HepG2 (cell line): ENCODE results near the gene TC2N. TPM values are rescaled to one million over a fixed set of nuclear protein-coding genes. Genes with fewer than 3 reads are reported as not detected.
A peak's percentile ranks its signal among the peaks of the same experiment; 100 is the strongest.

Experiments used
- ATAC-seq: fragments of 200-7000 bp; cut with Tn5 transposase; 3 replicates; pipeline ENCODE4 v1.9.1; 2020; ENCODE audit warnings: mild to moderate bottlenecking, moderate library complexity
- BruUV-seq: library from RNA; stranded (reverse); fragments of 400-500 nt; replicated peaks from 2 replicates; lab custom pipeline; 2021; lab: Mats Ljungman, UMichigan
- CTCF ChIA-PET: fragments of 300-600 bp; formaldehyde crosslinking; extraction: SDS; loops from one replicate; lab custom pipeline; 2021; ENCODE audit warnings: low total read pairs, inconsistent platforms, low intra/inter-chr PET ratio; lab: Yijun Ruan, JAX
- POLR2A ChIA-PET: fragments of 350-600 bp; sonication (Branson Sonifier 250); formaldehyde crosslinking; loops from one replicate; lab custom pipeline; 2020; ENCODE audit warnings: antibody characterized with exemption, inconsistent platforms; lab: Yijun Ruan, JAX
- DNase-seq: peaks from one replicate; pipeline ENCODE4 v3.0.0-alpha.2; 2015; ENCODE audit warnings: low spot score
- FAIRE-seq: peaks from 3 replicates; lab custom pipeline; 2011; peaks lifted over from hg19 to GRCh38; lab: Jason Lieb, UNC
- H2AFZ ChIP-seq: one replicate; pipeline ENCODE4 v1.6.1; 2011; ENCODE audit warnings: low read length, inconsistent platforms
- H3K27ac ChIP-seq: fragments of 300-600 bp; 3 replicates; pipeline ENCODE4 v1.8.0; 2011; ENCODE audit warnings: mixed run types, mild to moderate bottlenecking, mixed read lengths, low read length, inconsistent platforms; ENCODE audit not compliant: insufficient read depth; ENCODE audit errors: extremely low read length
- H3K27me3 ChIP-seq, 2 experiments: fragments of 200-600 bp in 1 of 2; 2 replicates in 1 of 2; 3 replicates in 1 of 2; pipeline versions ENCODE4 v1.6.0 to v1.8.0; 2011; ENCODE audit warnings: low read length in 2 of 2, mild to moderate bottlenecking in 2 of 2, moderate library complexity in 2 of 2, inconsistent platforms in 1 of 2; ENCODE audit not compliant: insufficient read depth in 2 of 2, control insufficient read depth in 1 of 2
- H3K36me3 ChIP-seq, 2 experiments: fragments of 200-600 bp in 1 of 2; replicated peaks in 1 of 2; 2 replicates in 1 of 2; 3 replicates in 1 of 2; pipeline versions ENCODE4 v1.5.1 to v1.8.0; 2011; ENCODE audit warnings: low read length in 2 of 2, inconsistent platforms in 1 of 2; ENCODE audit not compliant: insufficient read depth in 2 of 2, control insufficient read depth in 1 of 2
- H3K4me1 ChIP-seq: 2 replicates; pipeline ENCODE4 v1.5.1; 2012; ENCODE audit warnings: low read length, inconsistent platforms; ENCODE audit not compliant: insufficient read depth
- H3K4me2 ChIP-seq: 2 replicates; pipeline ENCODE4 v1.6.0; 2011; ENCODE audit warnings: low read depth, low read length, inconsistent platforms
- H3K4me3 ChIP-seq, 3 experiments: fragments of 200-600 bp in 1 of 3; sonication (generic), shearing (Covaris generic) in 1 of 3; replicated peaks in 1 of 3; 2 replicates each; pipeline ENCODE4 v1.5.1; 2011 to 2016; ENCODE audit warnings: low read length in 3 of 3, inconsistent platforms in 2 of 3, low read depth in 2 of 3, mild to moderate bottlenecking in 2 of 3, control low read depth in 1 of 3, mixed read lengths in 1 of 3; ENCODE audit not compliant: insufficient read depth in 1 of 3
- H3K79me2 ChIP-seq: one replicate; pipeline ENCODE4 v1.6.1; 2011; ENCODE audit warnings: low read length, inconsistent platforms; ENCODE audit not compliant: insufficient read depth
- H3K9ac ChIP-seq: 2 replicates; pipeline ENCODE4 v1.6.0; 2011; ENCODE audit warnings: mild to moderate bottlenecking, low read depth, low read length, inconsistent platforms; ENCODE audit not compliant: insufficient read depth
- H3K9me3 ChIP-seq: 2 replicates; pipeline ENCODE4 v1.5.1; 2012; ENCODE audit warnings: mild to moderate bottlenecking, low read length
- H4K20me1 ChIP-seq: 2 replicates; pipeline ENCODE4 v1.6.0; 2011; ENCODE audit warnings: inconsistent platforms, mild to moderate bottlenecking, low read length, moderate library complexity; ENCODE audit not compliant: insufficient read depth
- ATF6 ChIP-seq: sonication (generic); formaldehyde crosslinking; conservative IDR thresholded peaks from 2 replicates; pipeline ENCODE4 v1.4.0; 2020; ENCODE audit warnings: missing genetic modification reagents
- RFX1 ChIP-seq: fragments of 450-650 bp; IDR thresholded peaks from 2 replicates; pipeline ENCODE4 v1.6.1; 2017
- ZBTB2 ChIP-seq: sonication (generic); formaldehyde crosslinking; IDR thresholded peaks from 2 replicates; pipeline ENCODE4 v1.8.0; 2022; ENCODE audit warnings: low read depth, missing genetic modification reagents
- WGBS: methylation state at CpG from one replicate; pipeline ENCODE4 v1.1.6; 2017; ENCODE audit warnings: low lambda C conversion rate; 5-methylcytosine and 5-hydroxymethylcytosine counted together
- in situ Hi-C: cut with HindIII; loops from 2 replicates; pipeline ENCODE4 v1.10.0; 2017; ENCODE audit warnings: low pct_unique_long_range_greater_than_20kb; ENCODE audit not compliant: extremely low pct_ligation_motif_present
- intact Hi-C: fragments of 100-400 bp; cut with micrococcal nuclease; formaldehyde crosslinking; loops from one replicate; pipeline ENCODE4 v1.10.0; 2022; ENCODE audit not compliant: unreplicated experiment
- polyA plus RNA-seq, 8 experiments: library from polyadenylated mRNA; depleted of rRNA in 3 of 8; stranded (reverse) in 7 of 8; unstranded in 1 of 8; fragments of >200 nt; fragmentation: Illumina TruSeq in 4 of 8; extraction: Trizol in 4 of 8; gene quantifications; 2 replicates each; pipeline versions ENCODE4 v1.2.1 to v1.2.3, GENCODE V29; 2011 to 2016; ENCODE audit warnings: low read depth in 4 of 8, missing spikeins in 1 of 8, mixed read lengths in 1 of 8; ENCODE audit not compliant: insufficient read depth in 1 of 8
- total RNA-seq, 5 experiments: library from RNA; depleted of rRNA; stranded (reverse); fragments of >200 nt; fragmentation: Illumina TruSeq; extraction: Trizol; gene quantifications; 2 replicates each; pipeline ENCODE4 v1.2.3, GENCODE V29; 2016; ENCODE audit warnings: low read depth in 1 of 5

Gene TC2N
- total and polyA plus RNA-seq, 2 of the 13 experiments (the other 11 are each of a cell fraction or from before 2014, with no cell fraction given), result 0.03 TPM; not detected in 1

- in situ Hi-C loops (no loop called here), intact Hi-C loops (no loop called here)
- TF ChIP-seq ZBTB2 (CRISPR knock-in tag) (no peak), RFX1 (peak; percentile 39; the same call in 1 of the 2 replicates)
- no TSS peak for BruUV-seq
- H3K4me2 ChIP-seq, result no peak overlapping the region
- H3K4me1 ChIP-seq, result no peaks in the 10 kb centered on the region
- no peak for ATAC-seq
- H3K79me2 ChIP-seq, result no peaks in the 10 kb centered on the region
- no peak overlapping the region for H3K9ac ChIP-seq
- 2% methylated on average over 2 of the region's 2 CpGs for WGBS
- no peaks in the 10 kb centered on the region for H3K9me3 ChIP-seq
- no peaks in the 10 kb centered on the region for H3K36me3 ChIP-seq
- FAIRE-seq, result no peak
- CTCF ChIA-PET, result no interaction called here
- POLR2A ChIA-PET, result no interaction called here
- no peak for DNase-seq
- H3K27ac ChIP-seq, result no peak overlapping the region
- H4K20me1 ChIP-seq, result no peaks in the 10 kb centered on the region
- no peak overlapping the region for H2AFZ ChIP-seq
- no peaks in the 10 kb centered on the region for H3K27me3 ChIP-seq
- H3K4me3 ChIP-seq, result no peak overlapping the region
Observed at GRCh38 chr14:91732859-91733477, 134.4 kb downstream of the TC2N start.

GRCh38 chr14:91732439-91732838, 134.9 kb downstream of the TC2N start:
- Histone ChIP-seq H2AFZ (no peak overlapping the region), H3K4me1 (no peaks in the 10 kb centered on the region), H3K27ac (no peak overlapping the region), H3K4me2 (no peak overlapping the region), H3K9ac (no peak overlapping the region), H4K20me1 (no peaks in the 10 kb centered on the region), H3K79me2 (no peaks in the 10 kb centered on the region), H3K4me3 (no peak overlapping the region), H3K9me3 (no peaks in the 10 kb centered on the region), H3K36me3 (no peaks in the 10 kb centered on the region), H3K27me3 (no peaks in the 10 kb centered on the region)
- in situ Hi-C loops (no loop called here), intact Hi-C loops (no loop called here)
- WGBS, result 22% methylated on average over 5 of the region's 5 CpGs
- no peak for TF ChIP-seq ATF6 (CRISPR knock-in tag)
- FAIRE-seq (no peak), DNase-seq (no peak), ATAC-seq (no peak)
- ChIA-PET CTCF (no interaction called here), POLR2A (no interaction called here)
- no TSS peak for BruUV-seq
